ENCODE measurements around the gene CBLB. TPM values are rescaled to one million over a fixed set of nuclear protein-coding genes. Genes with fewer than 3 reads are reported as not detected.

CBLB gene
- total RNA-seq: 100 to 1,000 TPM; 142 to 144 TPM

DNA sequence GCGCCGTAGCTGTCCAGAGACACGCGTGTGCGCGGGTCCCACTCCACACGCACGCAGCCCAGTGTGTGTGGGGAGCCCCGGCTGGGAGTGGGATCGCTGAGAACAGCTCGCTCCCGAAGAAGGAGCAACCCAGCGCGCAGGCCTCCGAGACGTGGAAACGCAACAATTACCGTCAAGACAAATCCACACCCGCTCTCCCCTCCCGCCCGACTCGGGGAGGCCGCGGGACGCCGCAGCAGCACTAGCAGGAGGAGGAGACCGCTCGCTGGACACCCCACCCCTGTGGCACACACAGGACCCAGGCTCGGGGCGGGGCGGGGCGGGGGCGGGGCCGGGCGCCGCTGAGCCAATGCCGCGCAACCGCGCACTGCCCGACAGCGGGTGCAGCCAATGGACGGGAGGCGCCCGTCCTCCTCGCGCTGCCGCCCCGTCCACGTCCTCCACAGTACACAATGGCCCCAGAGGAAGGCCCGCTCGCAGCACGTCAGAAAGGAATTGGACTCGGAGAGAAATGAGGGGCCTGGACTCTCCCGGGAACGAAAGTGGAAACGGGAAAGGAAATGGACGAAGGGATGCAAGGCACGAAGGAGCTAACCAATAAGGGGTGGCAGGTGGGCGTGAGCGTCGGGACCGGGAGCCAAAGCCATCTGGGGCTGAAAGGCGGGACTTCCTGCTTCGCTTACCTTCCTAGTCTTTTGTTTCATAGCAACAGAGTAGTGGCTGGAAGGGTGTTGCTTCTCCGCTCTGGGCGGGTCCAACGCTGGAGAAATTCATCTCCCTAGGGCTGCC, at the start of gene CBLB:
TSS of gene CBLB (minus strand) at position 271 of the 789 bp plus-strand sequence. CDS start 1,435 bp downstream, outside the sequence.
- ChIA-PET POLR2A (interaction anchor here (0.6 to 1.6 kb wide), 9 partner anchors 8 to 559 kb away, joined by 3 to 5 read pairs (median 3); no protein-coding TSS in a partner anchor), CTCF (interaction anchor here (1.0 kb wide), 1 partner anchor 346 kb away, joined by 3 read pairs; no protein-coding TSS in a partner anchor)

DNA sequence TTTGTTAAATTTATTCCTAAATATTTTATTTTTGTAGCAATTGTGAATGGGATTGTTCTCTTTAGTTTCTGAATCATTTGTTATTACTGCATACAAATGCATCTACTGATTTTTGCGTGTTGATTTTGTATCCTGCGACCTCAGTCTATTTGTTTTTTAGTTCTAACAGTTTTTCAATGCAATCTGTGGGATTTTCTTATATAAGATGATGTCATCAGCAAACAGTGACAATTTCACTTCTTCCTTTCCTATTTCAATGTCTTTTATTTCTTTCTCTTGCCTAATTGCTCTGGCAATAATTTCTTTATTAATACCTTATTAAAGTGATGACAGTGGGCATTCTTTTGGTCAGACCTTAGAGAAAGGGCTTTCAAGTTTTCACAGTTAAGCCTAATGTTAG, 48.0 kb upstream of the CBLB start:
- CTCF ChIA-PET: no interaction called here
- POLR2A ChIA-PET: no interaction called here

DNA sequence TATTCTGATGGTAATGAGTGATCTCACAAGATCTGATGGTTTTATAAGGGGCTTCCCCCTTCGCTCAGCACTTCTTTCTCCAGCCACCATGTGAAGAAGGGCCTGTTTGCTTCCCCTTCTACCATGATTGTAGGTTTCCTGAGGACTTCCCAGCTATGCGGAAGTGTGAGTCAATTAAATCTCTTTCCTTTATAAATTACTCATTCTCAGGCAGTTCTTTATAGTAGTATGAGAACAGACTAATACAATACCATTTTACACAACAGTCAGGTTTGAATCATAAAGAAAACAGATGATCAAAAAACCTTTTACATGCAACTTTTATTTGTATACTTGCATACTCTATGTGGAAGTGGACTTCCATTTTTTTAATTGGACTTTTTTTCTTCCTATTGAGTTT, 46.7 kb upstream of the CBLB start:
- CTCF ChIA-PET: no interaction called here

DNA sequence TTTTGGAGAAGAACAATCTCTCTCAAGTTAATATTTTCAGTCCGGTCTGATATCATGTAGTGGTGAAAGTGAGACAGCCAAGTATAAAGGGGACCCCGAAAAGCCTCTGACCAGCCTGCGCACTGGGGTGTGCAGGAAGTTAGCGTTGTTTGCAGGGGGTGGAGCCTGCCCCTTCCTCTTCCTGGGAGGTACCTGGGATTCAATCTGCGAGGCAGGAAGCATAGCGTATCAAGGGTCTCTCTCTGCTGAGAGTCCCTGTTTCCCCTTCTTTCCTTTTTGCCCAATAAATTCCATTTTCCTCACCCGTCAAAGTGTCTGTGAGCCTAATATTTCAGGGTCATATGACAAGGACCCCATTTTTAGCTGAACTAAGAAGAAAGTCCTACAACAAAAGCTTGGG, 44.8 kb upstream of the CBLB start:
- ChIA-PET POLR2A (no interaction called here), CTCF (interaction anchor here (0.6 kb wide), 1 partner anchor 236 kb away, joined by 3 read pairs; no protein-coding TSS in a partner anchor)

More for the DNA sequence above, 46.7 kb upstream of the CBLB start:
- POLR2A ChIA-PET: no interaction called here

DNA sequence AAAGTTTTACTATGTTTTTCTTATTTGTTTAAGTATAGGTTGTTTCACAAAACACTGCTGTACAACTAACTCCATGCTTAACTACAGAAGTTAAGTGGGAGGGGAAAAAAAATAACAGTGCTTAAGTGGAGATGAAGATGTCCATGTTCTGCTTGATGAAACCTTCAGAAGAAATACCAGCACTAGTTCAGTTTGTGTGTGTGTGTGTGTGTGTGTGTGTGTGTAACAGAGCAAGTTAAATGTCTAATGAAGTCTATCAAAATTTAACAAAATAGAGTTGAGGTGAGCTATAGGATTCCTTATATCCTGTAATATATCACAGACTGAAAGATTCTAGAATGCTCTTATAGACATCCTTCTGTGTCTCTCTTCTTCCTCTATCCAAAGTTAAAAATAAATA, 44.1 kb upstream of the CBLB start:
- ChIA-PET CTCF (interaction anchor here (0.6 kb wide), 1 partner anchor 236 kb away, joined by 3 read pairs; no protein-coding TSS in a partner anchor), POLR2A (no interaction called here)

DNA sequence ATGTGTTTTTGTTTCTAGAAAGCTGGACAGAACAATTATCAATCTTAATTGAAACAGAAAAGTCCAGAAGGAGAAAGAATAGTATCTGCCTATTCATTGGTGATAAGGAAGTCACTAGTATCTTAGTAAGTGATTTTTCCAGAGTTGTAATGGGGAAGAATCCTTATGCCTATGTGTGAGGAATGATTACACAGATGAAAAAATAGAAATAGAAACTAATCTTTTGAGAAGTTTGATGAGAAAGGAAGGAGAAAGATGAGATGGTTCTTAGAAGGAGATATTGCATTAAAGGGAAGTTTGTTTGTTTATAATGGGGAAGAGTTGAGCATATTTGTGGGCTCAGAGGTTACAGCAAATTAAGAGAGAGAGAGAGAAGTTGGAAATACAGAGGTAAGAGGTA, 42.7 kb upstream of the CBLB start:
- ChIA-PET POLR2A (no interaction called here), CTCF (no interaction called here)

DNA sequence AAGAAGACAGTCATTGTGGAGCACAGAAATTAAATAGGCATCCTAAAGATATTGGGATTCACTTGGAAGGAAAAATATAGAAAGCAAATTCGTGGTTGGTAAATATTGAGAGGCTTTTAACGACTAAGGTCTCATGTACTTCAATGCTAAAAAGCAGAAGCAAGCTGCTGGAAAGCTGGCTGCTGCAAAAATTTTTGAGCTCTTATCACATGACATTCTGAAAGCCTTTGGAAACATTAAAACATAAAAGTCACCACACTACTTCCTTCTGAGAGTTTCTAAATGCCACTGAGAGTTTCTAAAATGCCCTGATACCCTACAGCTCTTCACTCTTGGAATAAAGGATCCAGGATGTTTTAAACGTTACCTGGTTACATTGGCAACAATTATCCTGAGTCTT, 39.0 kb upstream of the CBLB start:
- POLR2A ChIA-PET: interaction anchor here (0.6 kb wide), 1 partner anchor 125 kb away, joined by 3 read pairs; no protein-coding TSS in a partner anchor
- CTCF ChIA-PET: no interaction called here

DNA sequence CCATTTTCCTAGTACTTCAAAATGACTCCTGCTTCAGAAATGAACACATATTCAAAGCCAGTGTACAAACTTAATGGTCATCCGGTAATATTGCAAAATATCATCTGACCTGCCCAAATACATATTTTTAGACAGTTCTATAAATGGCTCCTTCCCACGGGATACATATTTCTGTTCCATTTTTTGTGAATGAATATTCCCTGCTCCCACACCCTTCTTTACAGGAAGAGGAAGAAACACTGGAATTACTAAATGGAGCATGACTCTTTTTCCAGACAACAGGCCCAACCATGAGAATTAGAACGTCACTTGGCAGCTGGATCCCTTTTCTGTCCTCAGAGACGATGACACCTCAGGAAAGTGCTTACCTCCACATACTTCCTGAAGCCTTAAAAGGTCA, 38.0 kb upstream of the CBLB start:
- CTCF ChIA-PET: no interaction called here
- POLR2A ChIA-PET: no interaction called here

DNA sequence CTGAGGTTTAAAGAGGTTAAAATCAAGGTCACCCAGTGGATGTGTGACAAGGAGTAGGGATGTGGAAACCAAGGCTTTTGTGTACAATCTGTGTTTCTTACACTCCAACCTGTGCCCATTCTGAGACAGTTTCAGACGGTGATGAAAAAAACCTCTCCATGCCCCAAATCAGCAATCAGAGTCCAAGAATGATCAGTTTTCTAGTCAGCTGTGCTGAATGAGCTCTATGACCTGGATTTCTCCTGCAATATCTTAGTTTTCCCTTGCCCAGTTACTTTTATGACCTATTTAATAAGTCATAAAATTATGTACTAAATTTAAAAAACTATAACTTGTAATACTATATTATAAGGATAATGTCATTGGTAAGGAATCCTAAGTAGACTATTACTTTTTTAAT, 37.5 kb upstream of the CBLB start:
- POLR2A ChIA-PET: no interaction called here
- CTCF ChIA-PET: no interaction called here

DNA sequence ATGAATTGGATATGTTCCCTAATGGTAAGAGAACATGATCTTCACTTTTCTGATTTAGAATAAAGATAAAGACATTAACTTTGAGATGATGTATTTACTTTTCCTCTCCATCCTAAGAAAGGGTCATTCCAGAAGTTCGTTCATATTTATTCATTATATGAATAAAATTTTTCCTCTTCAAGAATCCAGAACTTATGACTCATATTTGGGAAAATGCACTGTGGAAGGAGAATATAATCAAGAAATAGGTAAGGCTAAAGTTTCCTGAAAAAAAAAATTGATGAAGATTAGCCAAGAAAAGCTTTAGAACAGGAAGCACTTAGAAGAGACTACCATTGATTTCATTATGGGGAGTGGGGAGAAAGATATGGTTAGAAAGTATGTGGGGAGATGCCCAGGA, 36.5 kb upstream of the CBLB start:
- ChIA-PET CTCF (no interaction called here), POLR2A (no interaction called here)

DNA sequence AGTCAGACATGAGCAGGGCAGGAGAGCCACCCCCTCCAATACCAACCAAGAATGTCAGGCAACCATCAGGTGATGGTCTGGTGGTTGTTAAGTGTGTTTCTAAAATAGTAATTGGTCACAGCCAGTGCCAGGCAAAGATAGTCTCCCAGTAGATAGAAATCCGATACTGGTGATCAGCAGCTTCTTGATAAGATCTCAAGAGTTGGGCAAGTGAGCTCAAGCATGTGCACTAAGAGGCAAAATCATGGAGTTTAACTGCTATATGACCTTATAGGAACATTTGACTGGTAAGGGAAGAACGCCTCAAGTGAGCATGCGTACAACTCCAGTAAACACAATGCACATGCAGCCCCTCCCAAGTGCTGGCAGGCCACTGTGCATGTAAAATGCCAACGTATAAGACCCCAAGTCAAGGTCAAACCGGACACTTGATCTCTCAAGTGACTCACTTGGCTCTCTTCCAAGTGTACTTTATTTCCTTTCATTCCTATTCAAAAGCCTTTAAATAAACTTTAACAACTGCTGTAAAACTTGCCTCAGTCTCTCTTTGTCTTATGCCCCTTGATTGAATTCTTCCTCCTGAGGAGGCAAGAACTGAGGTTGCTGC, 36.0 kb upstream of the CBLB start:
- POLR2A ChIA-PET: no interaction called here
- CTCF ChIA-PET: no interaction called here

DNA sequence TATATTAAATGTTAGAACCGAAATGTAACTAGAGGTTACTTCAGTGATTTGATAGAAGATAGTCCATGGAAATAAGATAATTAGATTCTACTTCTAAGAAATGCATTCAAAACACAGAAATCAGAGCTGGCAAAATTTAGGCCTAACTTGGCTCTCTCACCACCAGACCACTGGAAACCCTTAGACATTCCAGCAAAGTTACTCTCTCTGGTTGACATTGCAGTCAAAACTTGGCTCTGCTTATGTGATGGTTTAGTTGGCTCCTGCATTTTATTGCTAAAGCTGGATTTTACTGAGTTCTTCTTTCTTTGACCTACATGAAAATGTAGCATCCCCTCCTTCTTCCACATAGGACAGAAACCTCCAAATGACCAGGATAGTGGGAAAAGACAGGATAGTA, 35.4 kb upstream of the CBLB start:
- ChIA-PET POLR2A (no interaction called here), CTCF (no interaction called here)

DNA sequence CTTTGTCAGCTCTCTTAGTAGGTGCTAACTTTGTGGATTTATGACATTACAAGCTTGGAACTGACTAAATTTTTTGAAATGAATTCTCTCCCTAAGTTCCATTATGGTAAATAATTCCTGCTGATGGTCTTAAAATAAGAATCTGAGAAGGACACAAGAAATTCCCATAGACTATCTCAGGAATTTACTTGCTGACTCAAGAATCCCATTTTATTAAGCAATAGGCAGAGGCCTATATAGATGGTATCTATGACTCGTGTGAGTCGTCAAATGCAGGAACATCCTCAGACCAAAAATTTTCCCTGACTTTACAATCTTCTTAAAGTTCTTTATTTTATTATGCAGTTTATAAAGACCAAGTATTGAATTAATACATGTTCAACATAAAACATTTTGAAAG, 30.7 kb upstream of the CBLB start:
- ChIA-PET POLR2A (no interaction called here), CTCF (no interaction called here)

DNA sequence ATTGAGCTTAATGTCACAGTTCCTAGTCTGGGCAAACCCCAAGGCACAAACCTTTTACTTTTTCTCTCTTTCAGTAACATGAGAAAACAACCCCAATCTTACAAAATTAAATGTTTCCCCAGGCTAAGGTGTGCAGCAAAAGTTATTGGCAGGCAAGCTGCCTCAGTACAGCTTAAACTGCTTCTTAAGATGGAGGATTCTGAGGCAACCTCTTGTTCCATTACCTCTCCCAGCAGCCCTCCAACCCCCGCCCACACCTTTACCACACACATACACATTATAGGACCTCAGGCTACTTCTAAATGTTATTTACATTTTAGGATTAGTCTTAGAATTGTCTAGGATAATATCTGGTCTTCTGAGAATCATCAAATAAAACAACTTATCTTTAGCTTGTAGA, 22.3 kb upstream of the CBLB start:
- POLR2A ChIA-PET: interaction anchor here (0.6 kb wide), 1 partner anchor 316 kb away, joined by 6 read pairs; no protein-coding TSS in a partner anchor

DNA sequence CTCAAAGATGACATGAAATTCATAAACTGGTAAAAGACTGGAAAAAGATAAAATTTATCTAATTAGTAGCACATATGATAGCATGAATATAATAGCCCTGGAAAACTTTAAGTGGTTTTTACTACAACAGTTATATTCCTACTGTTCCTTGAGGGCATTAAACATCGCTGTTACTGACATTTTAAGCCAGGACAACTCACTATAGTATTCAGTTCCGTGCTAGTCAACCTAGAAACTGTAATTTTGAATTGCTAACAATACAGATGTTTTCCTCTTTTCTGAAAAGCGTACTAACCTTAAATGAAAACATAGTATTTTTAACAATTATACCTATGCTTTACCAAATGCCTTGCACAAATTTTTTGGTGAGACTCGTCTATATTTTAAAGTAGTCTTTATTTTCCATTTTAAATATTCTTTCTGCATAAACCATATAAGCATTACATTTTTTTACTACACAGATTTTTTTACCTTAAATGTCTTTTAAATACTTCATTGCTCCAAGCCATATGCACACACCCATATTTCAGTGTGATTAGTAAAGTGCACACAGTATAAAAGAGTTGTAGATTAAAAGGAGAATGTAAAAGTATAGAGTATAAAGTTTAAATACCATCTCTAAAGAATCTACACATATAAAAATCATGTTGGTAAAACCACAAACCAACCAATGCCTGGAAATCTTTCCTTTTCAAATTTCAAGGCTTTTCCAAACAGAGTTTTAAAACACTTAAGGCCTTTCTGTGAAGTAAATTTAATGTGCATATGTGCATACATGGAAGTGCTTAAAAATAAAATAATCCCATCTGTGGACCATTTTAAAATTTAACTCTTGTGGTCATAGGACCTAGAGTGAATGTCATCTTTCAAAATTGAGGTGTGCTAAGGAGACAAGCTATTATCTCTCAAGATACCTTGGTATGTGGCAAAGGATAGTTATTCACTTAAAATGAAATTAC, 20.1 kb upstream of the CBLB start:
- ChIA-PET POLR2A (no interaction called here), CTCF (no interaction called here)

More for the DNA sequence above, 22.3 kb upstream of the CBLB start:
- CTCF ChIA-PET: no interaction called here

DNA sequence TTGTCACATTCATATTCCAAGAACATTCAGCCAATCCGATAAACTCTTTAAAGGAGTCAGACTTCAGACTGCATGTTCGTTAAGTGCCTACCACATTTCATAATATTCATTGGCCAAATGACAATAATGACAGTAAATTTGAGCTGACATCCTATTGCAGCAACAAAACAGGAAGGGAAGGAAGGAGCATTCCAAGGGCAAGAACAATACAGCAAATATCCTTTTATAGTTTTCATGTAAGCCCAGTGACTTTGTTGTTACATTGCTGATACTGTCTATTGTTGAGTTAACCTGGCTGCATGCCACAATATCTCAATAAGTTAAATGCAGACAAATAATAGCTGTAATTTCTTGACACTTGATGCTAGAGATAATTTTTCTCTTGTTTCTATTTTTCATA, 16.4 kb upstream of the CBLB start:
- CTCF ChIA-PET: no interaction called here
- POLR2A ChIA-PET: no interaction called here

DNA sequence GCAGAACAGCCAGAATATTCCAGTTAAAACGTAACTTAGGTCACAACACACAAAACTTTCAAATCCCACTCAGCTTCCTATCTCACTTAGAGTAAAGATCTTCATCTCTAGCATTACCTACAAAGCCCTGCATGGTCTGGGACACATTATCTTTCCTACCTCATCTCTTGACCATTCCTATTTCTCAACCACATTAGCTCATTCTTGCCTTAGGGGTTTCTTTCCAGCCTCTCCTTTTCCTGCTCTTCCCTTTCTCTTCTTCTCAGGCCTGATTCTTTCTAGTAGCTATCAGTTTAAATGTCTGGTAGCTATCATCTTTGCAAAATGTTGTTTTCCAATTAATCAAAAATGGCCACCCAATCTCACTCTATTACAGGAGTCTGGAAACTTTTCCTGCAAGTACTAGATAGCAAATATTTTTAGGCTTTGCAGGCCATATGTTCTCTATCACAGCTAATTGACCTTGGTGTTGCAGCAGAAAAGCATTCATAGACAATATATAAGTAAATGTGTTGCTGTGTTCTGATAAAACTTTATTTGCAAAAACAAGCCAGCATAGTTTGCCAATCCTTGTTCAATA, 15.1 kb upstream of the CBLB start:
- CTCF ChIA-PET: no interaction called here
- POLR2A ChIA-PET: no interaction called here

DNA sequence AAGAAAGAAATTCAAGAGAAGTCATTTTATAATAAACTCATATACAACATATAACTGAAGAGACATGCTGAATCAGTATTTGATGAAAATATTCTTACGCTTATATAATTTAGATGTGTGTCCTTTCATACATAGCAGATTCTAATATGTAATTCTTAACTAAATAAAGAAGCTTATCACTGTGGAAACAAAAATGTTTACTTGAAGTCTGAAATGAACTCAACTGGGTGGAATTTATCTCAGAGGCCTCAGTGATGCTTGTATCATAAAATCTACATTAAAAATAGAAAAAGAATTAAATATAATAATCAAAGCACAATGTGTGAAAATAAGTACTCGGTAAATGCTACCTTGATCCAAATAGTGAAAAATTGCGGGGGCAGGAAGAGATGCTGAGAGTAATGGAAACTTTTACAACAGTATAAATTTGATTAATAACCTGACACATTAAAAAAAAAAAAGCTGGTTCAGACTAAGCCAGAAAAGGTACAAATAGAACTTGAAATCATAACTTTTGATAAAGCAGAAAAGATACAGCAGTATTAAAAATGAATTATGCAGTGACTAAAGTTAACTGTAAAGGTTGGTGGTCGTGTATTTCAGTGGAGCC, 12.0 kb upstream of the CBLB start:
- POLR2A ChIA-PET: no interaction called here
- CTCF ChIA-PET: no interaction called here

DNA sequence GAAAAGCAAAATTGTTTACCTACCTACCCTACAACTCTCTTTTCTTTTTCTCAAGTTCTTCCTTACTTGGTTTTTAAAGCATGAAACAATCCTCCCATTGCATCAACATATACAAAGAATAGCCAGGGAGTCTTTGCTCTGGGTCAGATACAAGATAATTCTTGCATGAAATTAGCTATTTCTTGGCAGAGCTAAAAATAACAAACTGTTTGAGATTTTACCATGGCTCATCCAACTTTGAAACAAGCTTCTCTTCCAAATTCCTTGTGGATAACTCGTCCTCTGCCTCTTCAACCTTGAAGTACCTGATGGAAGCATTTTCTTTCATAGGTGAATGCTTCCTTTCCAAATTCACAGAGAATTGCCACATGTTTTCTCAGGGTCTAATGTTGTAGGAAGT, 9.2 kb upstream of the CBLB start:
- CTCF ChIA-PET: no interaction called here
- POLR2A ChIA-PET: no interaction called here
